Measurements from ENCODE around the gene GPR153. TPM values are rescaled to one million over a fixed set of nuclear protein-coding genes. Genes with fewer than 3 reads are reported as not detected.

GPR153 gene
- total and polyA plus RNA-seq, 2 of the 13 experiments (the other 11 are each of a cell fraction or from before 2014, with no cell fraction given), result 0.22 to 0.31 TPM

- peak; percentile 22 for TF ChIP-seq TEAD3 (CRISPR knock-in tag; optimal IDR thresholded peaks at IDR 0.05; ENCODE audit: borderline replicate concordance)
- TF ChIP-seq ZBTB34 (CRISPR knock-in tag; IDR thresholded peaks at IDR 0.05), result 0 out of 2 replicates have a peak, but pooled peaks have one; percentile 52
- TF ChIP-seq TBX3 (IDR thresholded peaks at IDR 0.05; ENCODE audit: borderline replicate concordance), result no peak
- no peak for TF ChIP-seq ZNF430 (CRISPR knock-in tag; IDR thresholded peaks at IDR 0.05)
- no peak for TF ChIP-seq TBP (CRISPR knock-in tag; IDR thresholded peaks at IDR 0.05)
- no peak for TF ChIP-seq ZIK1 (CRISPR knock-in tag; IDR thresholded peaks at IDR 0.05; ENCODE audit: borderline replicate concordance, low read depth)
- TF ChIP-seq POGK (CRISPR knock-in tag; conservative IDR thresholded peaks at IDR 0.05), result no peak
- no peak for TF ChIP-seq FOSL1 (CRISPR knock-in tag; IDR thresholded peaks at IDR 0.05; ENCODE audit: borderline replicate concordance)
- no peak for TF ChIP-seq ZNF282 (IDR thresholded peaks at IDR 0.05; ENCODE audit: partially characterized antibody)
- peak; percentile 45 for TF ChIP-seq XRCC5 (optimal IDR thresholded peaks at IDR 0.05; ENCODE audit: low read length)
- peak; percentile 94 for TF ChIP-seq ZNF121 (CRISPR knock-in tag; IDR thresholded peaks at IDR 0.05)
- TF ChIP-seq UBTF (CRISPR knock-in tag; IDR thresholded peaks at IDR 0.05), result 0 out of 2 replicates have a peak, but pooled peaks have one; percentile 19
- TF ChIP-seq HIC2 (CRISPR knock-in tag; IDR thresholded peaks at IDR 0.05; ENCODE audit: low read depth), result 0 out of 2 replicates have a peak, but pooled peaks have one; percentile 18
- TF ChIP-seq NR2F6 (IDR thresholded peaks at IDR 0.05), result peak; percentile 35; the same call in 1 of the 2 replicates
- TF ChIP-seq NR2F6 (CRISPR knock-in tag; IDR thresholded peaks at IDR 0.05), result peak; percentile 79
- peak; percentile 90 for TF ChIP-seq ZBTB33 (CRISPR knock-in tag; IDR thresholded peaks at IDR 0.05)
- peak; percentile 54; the same call in 1 of the 2 replicates for TF ChIP-seq NR2C2 (CRISPR knock-in tag; IDR thresholded peaks at IDR 0.05; ENCODE audit: borderline replicate concordance)
- TF ChIP-seq RAD21 (CRISPR knock-in tag; IDR thresholded peaks at IDR 0.05), result peak; percentile 73
Measured at GRCh38 chr1:6280761-6281451, 20.0 kb upstream of the GPR153 start (continued).

Data from HepG2 (cell line).